ENCODE results near the gene MAGI2.

DNA sequence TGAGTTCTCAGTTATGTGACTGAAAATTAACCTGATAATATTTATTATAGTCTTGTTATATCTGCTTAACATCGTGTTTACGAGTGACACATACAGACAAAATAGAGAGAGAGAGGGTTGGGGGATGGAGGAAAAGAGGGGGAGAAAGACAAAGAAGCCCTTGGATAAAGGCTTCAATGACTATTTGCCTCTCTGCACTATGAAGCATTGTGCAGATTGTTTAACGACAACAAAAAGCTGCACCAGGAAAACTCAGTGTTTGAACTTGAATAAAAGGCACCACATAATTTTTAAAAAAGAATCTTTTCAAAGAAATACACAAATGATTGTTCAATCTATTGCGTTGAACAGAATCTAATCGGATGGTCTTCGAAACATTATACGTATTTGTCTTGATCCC lies 27.8 kb downstream of the MAGI2 start:
- TF ChIP-seq, protein P1, sequence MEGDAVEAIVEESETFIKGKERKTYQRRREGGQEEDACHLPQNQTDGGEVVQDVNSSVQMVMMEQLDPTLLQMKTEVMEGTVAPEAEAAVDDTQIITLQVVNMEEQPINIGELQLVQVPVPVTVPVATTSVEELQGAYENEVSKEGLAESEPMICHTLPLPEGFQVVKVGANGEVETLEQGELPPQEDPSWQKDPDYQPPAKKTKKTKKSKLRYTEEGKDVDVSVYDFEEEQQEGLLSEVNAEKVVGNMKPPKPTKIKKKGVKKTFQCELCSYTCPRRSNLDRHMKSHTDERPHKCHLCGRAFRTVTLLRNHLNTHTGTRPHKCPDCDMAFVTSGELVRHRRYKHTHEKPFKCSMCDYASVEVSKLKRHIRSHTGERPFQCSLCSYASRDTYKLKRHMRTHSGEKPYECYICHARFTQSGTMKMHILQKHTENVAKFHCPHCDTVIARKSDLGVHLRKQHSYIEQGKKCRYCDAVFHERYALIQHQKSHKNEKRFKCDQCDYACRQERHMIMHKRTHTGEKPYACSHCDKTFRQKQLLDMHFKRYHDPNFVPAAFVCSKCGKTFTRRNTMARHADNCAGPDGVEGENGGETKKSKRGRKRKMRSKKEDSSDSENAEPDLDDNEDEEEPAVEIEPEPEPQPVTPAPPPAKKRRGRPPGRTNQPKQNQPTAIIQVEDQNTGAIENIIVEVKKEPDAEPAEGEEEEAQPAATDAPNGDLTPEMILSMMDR (IDR thresholded peaks at IDR 0.05 in 4 of 5, conservative IDR thresholded peaks at IDR 0.05 in 1 of 5) = no peak
- no peak for TF ChIP-seq POLR2A (IDR thresholded peaks at IDR 0.05)
